Activated CD8-positive, alpha-beta memory T cell treated with anti-CD3 and anti-CD28 coated beads for 4 hours (primary cell): ENCODE measurements around the gene MYBL2.
"Not testable (repeated sequence)": the region's sequence is repeated elsewhere in the genome, so short reads cannot be mapped to it uniquely, and the experiment has no call there.

ENCODE experiments used
- DNase-seq, 2 donors: peaks; one replicate each; pipeline ENCODE4 v3.0.0-alpha.2; 2020; ENCODE audit warnings: low read depth in 2 of 2

The MYBL2 gene

DNA sequence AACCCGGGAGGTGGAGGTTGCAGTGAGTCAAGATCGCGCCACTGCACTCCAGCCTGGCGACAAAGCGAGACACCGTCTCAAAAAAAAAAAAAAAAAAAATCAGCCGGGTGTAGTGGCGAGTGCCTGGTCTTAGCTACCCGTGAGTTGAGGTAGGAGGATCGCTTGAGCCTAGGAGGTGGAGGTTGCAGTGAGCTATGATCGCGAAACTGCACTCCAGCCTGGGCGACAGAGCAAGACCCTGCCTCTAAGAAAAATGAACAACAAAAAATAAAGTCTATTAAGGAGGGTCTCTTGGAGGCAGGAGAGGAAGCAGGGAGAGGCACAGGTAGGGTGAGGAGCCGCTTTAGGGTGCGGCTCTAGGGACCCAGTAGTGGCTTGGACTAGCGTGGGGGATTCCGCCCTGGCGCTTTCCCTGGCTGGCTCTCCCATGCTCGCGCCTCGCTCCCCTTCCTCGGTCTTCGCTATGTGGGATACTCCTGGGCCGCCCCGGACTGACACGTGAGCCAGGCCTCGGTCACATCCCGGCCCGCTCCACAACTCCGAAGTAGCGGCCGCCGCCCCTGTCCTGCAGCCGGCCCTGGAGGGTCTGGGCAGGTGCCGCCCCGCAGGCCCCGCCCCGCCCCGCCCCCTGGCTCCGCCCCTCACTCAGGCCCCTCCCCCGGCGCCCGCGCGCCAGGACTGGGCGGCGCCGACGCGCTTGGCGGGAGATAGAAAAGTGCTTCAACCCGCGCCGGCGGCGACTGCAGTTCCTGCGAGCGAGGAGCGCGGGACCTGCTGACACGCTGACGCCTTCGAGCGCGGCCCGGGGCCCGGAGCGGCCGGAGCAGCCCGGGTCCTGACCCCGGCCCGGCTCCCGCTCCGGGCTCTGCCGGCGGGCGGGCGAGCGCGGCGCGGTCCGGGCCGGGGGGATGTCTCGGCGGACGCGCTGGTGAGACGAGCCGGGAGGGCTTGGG lies at the start of gene MYBL2:
TSS of gene MYBL2 (plus strand) at position 739 of the 953 bp plus-strand sequence. CDS start at position 909, 170 bp downstream.
- peak; percentile 25 to 39 for DNase-seq

DNA sequence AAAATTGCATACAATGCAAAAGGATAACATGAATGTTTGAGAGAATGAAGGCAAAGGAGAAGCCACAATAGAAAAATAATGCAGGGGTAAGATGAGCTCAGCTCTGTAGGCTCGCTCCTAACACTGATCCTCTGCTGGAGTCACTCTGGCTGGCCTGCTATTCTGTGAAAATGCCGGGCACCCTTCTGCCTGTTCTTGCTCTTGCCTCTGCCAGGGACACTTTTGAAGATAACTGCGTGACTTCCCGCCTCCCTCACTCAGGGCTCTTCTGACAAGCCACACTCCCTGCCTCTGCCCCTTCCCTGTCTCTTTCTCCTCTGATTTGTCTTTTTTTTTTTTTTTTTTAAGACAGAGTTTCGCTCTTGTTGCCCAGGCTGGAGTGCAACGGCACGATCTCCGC lies 35.3 kb upstream of the MYBL2 start:
- no peak for DNase-seq

DNA sequence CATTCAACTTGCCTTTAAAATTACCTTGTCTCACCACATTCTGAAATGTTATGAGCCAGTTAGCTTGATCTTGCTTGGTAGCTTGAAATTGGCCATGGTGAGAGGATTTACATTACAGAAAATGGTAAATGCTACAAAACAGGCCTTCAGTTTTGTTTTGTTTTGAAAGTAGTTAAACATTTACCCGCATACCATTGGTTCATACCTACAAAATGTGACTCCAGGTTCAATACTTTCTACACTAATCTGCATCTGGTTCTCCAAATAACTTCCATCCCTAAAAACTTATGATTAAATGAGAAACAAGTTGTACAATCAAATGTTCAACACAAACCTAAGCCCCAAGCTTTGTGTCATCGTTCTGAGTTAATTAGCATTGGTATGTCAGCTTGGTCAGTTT lies 30.5 kb upstream of the MYBL2 start:
- DNase-seq = no peak

DNA sequence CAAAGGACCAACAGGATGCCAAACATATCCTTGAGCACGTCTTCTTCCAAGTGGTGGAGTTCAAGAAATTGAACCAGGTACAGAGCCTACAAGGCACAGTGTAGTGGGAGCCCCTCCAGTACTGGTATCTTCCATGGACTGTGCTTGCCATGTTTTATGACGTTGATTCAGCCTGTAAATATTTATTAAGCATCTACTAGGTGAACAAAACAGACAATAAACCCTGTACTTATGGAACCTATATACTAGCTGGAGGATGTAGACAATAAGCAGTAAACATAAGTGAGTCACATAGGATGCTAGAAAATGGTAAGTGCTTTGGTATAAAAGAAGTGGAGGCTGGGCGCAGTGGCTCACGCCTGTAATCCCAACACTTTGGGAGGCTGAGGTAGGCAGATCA lies 24.4 kb upstream of the MYBL2 start:
- DNase-seq = no peak

DNA sequence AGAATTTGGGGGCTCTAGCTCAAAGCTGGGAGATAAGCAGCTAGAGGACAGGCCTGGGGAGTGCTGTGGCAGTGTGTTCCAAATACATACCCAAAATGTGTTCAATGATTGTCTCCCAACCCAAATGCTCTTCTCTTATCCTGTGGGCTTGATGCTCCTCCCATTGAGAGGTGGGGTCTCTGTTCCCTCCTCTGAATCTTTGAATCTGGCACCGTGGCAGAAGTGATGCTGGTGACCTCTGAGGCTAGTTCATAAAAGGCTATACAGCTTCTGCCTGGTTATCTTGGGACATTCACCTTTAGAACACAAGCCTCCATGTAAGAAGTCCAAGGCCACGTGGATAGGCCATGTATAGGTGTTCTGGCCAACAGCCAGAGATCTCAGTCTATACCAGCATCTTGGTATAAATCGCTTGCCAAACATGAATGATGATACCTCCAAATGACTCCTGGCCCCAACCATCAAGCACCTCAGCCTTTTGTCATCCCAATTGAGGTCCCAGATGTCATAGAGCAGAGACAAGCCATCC lies 15.9 kb upstream of the MYBL2 start:
- DNase-seq = no peak

DNA sequence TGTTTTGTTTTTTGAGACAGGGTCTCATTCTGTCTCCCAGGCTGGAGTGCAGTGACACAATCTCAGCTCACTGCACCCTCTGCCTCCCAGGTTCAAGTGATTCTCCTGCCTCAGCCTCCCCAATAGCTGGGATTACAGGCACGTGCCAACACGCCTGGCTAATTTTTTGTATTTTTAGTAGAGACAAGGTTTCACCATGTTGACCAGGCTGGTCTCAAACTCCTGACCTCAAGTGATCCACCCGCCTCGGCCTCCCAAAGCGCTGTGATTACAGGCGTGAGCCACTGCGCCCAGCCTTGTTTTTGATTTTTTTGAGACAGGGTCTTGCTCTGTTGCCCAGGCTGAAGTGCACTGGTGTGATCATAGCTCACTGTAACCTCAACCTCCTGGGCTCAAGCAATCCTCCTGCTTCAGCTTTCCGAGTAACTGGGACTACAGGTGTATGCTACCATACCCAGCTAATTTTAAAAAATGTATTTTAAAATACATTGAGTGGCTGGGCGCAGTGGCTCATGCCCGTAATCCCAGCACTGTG lies 15.2 kb upstream of the MYBL2 start:
- not testable (repeated sequence) for DNase-seq

DNA sequence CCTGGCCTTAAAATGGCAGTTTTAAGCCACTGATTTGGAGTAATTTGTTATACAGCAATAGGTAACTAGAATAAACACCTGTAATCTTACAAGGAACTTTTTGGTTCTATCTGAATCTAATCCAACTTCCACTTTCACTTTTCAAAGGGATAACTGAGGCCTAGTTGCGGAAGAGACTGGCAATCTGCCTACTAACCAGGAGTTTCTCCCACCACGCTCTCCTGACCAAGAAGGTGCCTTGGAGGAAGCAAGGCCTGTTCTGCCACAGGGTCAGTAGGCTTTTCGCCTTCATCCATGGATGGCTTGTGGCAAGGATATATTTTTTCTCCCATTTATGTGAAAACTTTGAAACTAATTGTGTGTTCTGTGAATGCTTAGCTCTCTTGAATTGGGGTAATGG lies 12.9 kb upstream of the MYBL2 start:
- DNase-seq = no peak

DNA sequence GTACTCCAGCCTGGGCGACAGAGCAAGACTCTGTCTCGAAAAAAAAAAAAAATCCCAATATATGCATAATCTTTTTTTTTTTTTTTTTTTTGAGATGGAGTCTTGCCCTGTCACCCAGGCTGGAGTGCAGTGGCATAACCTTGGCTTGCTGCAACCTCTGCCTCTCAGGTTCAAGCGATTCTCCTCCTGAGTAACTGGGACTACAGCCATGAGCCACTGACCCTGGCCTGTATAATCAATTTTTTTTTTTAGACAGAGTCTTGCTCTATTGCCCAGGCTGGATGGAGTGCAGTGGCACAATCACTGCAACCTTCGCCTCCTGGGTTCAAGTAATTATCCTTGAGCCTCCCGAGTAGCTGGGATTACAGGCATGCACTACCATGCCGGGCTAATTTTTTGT lies 11.7 kb upstream of the MYBL2 start:
- DNase-seq = not testable (repeated sequence)

DNA sequence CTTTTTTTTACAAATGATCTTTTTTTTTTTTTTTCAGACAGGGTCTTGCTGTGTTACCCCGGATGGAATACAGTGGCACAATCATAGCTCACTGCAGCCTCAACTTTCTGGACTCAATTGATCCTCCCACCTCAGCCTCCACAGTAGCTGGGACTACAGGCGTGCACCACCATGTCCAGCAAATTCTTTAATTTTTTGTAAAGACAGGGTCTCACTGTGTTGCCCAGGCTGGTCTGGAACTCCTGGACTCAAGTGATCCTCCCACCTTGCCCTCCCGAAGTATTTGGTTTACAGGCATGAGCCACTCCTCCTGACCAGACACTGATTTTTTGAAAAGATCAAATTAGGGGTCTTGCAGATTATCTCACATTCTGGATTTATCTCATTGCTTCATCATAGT lies 11.0 kb upstream of the MYBL2 start:
- DNase-seq = no peak

DNA sequence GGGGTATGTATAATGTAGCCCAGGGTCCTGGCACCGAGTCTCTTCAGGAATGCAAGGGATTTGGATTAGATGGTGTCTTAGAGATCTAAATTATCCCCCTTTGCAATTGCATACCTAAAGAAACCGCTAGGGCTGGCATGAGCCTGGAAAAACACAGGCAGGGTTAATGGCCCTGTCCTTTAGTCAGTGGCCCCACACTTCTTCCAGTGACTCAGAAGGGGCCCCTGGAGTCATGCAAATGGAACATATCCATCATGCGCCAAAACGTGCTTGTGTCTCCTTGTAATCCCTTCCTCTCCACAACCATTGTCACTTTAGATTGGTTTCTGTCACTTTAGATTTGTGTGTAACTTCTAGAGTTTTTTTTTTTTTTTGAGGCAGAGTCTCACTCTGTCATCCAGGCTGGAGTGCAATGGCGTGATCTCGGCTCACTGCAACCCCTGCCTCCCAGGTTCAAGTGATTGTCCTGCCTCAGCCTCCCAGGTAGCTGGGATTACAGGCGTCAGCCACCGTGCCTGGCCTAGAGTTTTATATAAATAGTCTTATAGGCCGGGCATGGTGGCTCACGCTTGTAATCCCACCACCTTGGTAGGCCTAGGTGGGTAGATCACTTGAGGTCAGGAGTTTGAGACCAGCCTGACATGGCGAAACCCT lies 8.7 kb upstream of the MYBL2 start:
- DNase-seq = no peak

DNA sequence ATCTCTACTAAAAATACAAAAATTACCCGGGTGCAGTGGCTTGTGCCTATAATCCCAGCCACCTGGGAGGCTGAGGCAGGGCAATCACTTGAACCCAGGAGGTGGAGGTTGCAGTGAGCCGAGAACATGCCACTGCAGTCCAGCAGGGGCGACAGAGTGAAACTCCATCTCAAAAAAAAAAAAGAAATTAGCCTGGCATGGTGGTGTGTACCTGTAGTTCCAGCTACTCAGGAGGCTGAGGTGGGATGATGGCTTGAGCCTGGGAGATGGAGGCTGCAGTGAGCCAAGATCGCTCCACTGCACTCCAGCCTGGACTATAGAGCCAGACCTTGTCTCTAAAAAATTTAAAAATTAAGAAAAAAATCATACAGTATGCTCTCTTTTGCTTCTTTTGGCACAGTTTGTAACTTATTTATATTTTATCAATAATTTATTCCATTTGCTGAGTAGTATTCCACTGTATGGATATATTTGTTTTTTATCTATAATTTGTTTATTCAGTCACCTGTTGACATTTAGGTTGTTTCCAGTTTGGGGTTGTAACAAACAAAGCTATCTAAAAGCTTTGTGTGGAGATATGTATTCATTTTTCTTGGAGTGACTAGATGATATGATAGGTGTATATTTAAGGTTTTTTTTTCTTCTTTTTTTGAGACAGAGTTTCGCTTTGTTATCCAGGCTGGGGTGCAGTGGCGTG lies 8.0 kb upstream of the MYBL2 start:
- DNase-seq = no peak

DNA sequence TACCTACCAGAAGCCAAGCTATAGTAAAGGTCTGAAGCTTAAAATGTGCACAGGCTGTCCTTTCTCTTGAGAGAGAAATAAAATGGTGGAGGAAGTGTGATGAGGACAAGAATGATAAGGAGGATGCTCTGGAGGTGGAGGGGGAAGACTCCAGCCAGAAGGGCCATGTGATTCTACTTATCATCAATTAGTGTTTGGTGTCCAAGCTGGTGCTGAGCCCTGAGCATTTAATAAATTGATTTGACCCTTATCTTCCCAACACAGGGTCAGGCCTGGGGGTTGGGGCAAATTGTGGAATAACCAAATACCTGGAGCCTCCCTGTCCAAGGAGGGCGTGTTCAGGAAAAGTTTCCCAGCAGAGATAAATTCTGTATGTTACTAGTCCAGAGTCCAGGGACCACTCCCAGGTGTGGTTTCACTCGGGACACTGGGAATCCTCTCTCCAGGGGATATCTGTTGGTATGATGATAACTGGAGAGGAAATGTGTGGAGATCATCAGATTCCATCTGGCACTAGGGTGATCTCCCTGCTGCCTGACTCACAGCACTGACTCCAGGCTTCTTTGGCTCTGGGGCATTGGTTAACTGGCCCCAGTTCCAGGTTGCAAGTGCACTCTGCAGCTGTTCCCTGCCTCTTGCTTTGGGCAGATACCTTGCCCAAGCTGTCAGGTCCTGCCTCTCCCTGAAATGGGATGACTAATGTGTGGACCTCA lies 3.8 kb upstream of the MYBL2 start:
- DNase-seq = no peak

DNA sequence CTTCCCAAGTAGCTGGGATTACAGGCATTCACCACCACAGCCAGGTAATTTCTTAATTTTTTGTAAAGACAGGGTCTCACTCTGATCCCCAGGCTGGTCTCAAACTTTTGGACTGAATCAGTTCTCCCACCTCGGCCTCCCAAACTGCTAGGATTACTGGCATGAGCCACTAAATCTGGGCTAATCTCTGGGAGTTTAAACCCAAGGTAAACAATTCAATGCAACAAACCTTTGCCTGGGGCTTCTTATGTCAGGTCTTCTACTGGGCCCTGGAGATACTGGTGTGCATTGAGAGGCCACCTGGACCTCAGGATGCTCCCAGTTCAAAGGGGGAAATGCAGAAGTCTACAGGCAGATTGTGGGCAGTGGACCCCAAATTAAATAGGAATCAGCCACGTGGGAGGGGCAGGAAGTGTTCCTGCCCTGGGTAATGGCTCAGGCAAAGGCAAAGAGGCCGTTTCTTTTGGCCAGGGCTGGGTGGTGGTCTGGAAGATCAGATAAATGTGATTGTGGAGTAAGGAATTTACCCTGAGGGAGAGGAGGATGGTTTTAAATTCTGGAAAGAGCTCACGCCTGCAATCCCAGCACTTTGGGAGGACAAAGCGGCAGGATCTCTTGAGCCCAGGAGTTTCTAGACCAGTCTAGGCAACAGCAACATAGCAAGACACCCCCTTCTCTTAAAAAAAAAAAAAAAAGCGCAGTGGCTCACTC lies 1.3 kb upstream of the MYBL2 start:
- DNase-seq = no peak

DNA sequence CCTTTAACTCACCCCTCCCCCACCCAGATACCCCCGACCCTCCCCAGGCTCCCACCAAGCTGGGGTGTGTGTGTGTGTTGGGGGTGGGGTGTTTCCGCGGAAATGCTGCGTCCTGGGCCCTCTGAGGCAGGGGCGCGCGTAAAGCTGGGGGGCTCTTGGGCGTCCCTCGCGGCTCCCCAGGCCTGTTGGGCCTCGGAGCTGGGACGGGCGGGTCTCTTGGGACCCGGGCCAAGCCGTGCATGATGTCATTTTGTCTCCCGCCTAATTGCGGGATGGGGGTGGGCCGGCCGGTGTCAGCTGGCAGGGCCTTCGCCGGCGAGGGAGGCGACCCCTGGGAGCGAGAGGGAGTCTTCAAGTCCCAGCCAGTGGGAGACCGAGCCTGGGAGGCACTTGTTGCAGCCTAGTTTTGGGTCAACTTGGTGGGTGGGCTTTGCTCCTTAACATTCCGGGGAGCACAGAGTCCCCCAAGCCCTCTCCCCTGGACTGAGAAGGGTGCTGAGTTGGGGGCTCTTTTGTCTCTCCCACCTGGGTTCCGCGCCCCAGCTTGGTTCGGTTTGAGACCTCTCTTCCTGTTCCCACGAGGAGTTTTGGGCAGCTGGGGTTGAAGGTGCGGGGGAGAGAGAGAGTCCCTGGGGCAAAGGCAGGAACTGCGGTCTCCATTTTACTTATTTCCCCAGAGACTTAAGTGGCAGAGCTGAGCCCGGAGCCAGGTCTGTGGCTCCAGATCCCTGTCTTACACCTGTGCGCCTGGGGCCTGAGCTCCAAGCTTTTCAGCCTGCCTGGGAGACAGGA lies 623 bp downstream of the MYBL2 start:
- DNase-seq = no peak

DNA sequence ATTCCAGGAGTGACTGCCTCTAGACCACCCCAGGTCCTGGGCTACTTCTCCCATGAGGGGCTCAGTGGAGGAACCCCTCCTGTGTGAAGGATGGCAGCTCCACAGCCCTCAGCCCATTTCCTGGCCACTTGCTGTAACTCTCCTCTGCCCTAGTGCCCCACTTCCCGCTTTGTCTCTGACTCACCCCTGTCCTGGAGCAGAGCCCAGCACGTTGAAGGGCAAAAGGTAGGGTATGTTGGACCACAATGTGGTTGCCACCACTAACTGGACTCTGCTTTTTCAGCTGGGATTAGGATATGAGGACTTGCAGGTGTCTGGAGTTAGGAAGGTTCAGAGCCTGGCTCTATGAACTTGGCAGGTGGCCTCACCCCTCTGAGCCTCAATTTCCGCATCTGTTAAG lies 2.4 kb downstream of the MYBL2 start:
- DNase-seq = no peak

DNA sequence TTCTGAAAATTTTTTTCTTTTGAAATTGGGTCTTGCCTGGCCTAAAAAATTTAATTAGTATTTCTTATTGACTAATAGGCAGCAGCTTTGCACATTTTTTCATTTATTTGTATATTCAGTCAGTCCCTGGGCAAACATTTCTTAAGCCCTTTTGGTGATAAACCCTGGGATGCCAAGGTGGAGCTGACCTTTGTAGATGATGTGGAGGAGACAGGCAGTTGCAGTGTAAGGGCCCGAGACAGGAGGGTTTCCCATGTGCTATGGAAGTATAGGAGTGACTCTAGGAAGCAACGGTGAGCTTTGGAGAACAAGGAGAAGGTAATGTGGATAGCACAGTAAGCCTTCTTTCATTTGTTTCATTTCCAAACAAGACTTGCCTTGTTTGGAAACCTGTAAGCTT lies 3.5 kb downstream of the MYBL2 start:
- DNase-seq = no peak

DNA sequence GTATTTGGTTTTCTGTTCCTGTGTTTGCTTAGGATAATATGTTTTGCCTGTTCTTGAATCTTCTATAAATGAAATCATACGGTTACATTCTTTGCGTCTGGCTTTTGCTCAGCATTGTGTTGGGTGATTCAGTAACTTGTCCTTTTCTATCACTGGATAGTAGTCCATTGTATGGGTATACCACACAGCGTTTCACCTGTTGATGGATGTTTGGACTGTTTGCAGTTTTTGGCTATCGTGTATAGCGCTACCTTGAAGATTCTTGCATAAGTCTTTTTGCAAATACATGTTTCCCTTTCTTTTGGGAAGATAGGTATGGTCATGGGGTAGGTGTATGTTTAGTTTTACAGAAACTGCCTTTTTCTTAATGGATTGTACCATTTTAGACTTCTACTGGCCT lies 9.5 kb downstream of the MYBL2 start:
- no peak for DNase-seq

DNA sequence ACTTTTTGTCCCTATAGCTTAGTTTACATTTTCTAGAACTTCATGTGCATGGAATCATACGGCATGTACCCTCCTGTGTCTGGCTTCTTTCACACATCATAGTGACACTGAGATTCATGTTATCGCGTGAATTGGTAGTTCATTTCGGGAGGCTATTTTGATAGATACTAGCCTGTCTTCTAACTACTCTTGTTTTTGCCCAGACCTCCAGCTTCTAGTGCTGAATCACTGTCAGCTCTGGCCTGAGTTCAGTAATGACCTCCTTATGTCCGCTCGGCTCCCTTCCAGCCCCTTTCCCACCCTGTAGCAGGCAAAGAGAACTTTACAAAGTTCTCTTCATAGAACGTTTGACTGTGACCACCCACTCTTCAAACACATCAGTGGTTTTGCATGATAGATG lies 14.1 kb downstream of the MYBL2 start:
- DNase-seq = no peak

DNA sequence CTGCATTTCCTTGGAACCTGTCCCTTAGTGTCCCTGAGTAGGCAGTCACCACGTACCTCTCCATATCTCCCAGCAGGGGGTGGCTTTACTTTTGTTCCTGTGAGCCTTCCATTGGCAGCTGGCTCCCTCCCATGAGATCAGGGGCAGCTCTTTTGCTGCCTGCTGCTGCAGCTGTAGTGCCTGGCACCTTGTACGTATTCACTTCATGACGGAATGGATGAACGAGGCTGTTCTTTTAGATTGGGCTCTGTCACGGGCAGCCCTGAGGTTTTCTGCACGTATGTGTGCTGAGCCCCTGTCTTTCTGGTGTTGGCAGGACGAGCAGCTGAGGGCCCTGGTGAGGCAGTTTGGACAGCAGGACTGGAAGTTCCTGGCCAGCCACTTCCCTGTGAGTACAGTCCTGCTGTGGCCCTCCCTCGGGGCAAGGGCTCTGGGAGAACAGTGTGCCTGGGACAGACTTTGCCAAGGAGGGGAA lies 14.6 kb downstream of the MYBL2 start:
- DNase-seq = no peak

DNA sequence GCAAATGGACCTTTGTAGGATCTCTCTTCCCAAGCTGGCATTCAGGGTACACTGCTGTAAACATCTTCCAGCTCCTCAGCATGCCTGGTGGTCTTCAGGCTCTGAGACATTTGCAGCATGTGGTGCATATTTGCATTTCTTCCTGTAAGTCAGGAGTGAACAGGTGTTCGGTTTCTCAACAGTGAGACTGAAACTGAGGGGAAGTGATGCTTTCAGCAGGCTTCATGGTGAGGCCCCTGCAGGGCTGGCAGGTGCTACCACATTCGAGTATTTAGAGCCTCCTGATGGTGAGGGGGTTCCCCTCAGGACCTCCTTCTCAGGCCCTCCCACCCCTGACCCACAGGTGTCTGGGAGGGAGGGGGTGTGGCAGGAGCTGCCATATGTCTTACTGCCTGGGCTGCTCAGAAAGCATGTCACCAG lies 15.1 kb downstream of the MYBL2 start:
- no peak for DNase-seq
